Breast epithelium (tissue), 4 donors: Measurements from ENCODE around the gene ADAMTS17. TPM values are rescaled to one million over a fixed set of nuclear protein-coding genes. Genes with fewer than 3 reads are reported as not detected.

Source experiments
- DNase-seq, 2 donors: peaks; one replicate each; pipeline ENCODE4 v3.0.0-alpha.2; 2019; ENCODE audit warnings: low spot score in 2 of 2
- H3K27ac ChIP-seq, 2 donors: fragments of 200-600 bp; sonication (generic) in 1 of 2; one replicate each; pipeline ENCODE4 v1.5.1; 2016 to 2019; ENCODE audit warnings: mild to moderate bottlenecking in 1 of 2
- H3K27me3 ChIP-seq, 2 donors: fragments of 200-600 bp; sonication (generic) in 1 of 2; one replicate each; pipeline versions ENCODE4 v1.5.1 to v1.6.0; 2017 to 2019; ENCODE audit warnings: control low read depth in 1 of 2, mild to moderate bottlenecking in 1 of 2
- H3K36me3 ChIP-seq: fragments of 200-600 bp; one replicate; pipeline ENCODE4 v1.5.1; 2019
- H3K4me1 ChIP-seq, 2 donors: fragments of 200-600 bp; sonication (generic); one replicate each; pipeline ENCODE4 v1.5.1; 2016 to 2019; ENCODE audit warnings: control low read depth in 1 of 2
- H3K4me3 ChIP-seq, 3 donors: fragments of 200-600 bp; sonication (generic); 1 replicate in 2 of 3; 2 replicates in 1 of 3; pipeline ENCODE4 v1.5.1; 2016 to 2019; ENCODE audit warnings: mild to moderate bottlenecking in 3 of 3, moderate library complexity in 2 of 3
- H3K9me3 ChIP-seq, 2 donors: fragments of 200-600 bp; sonication (generic) in 1 of 2; one replicate each; pipeline ENCODE4 v1.5.1; 2016 to 2019; ENCODE audit warnings: control low read depth in 1 of 2
- CTCF ChIP-seq, 3 donors: fragments of 450-650 bp; IDR thresholded peaks; one replicate each; pipeline ENCODE4 v1.5.1; 2016 to 2017; ENCODE audit warnings: antibody characterized with exemption in 3 of 3, mild to moderate bottlenecking in 3 of 3, moderate library complexity in 3 of 3
- POLR2A ChIP-seq: fragments of 450-650 bp; IDR thresholded peaks from one replicate; pipeline ENCODE4 v1.6.1; 2016; ENCODE audit warnings: antibody characterized with exemption, mild to moderate bottlenecking, moderate library complexity
- POLR2AphosphoS5 ChIP-seq, 3 donors: sonication (generic); formaldehyde crosslinking; IDR thresholded peaks; one replicate each; pipeline ENCODE4 v1.6.1; 2017; ENCODE audit warnings: antibody characterized with exemption in 3 of 3
- intact Hi-C: fragments of 100-400 bp; cut with DNase I; formaldehyde crosslinking; loops from one replicate; pipeline ENCODE4 v1.15.1; 2023; ENCODE audit warnings: low total_unique reads
- total RNA-seq, 3 donors: library from RNA; depleted of rRNA; stranded (reverse); fragments of >200 nt; gene quantifications; one replicate each; pipeline ENCODE4 v1.1.0, GENCODE V29; 2016

ADAMTS17 gene
- total RNA-seq, 3 donors from 2014 or later = 5.1 to 8.0 (median 5.9) TPM

- no peak overlapping the region for H3K4me3 ChIP-seq
- TF ChIP-seq POLR2A (no peak), POLR2AphosphoS5 (IDR thresholded peaks at IDR 0.05) (no peak), CTCF (IDR thresholded peaks at IDR 0.05) (no peak)
- intact Hi-C loops = no loop called here
- no peaks in the 10 kb centered on the region for H3K27me3 ChIP-seq
- no peaks in the 10 kb centered on the region for H3K9me3 ChIP-seq
- peaks cover 0 to 6% of the 10 kb centered on the region in 2 donors for H3K4me1 ChIP-seq
- DNase-seq = no peak
- no peak overlapping the region for H3K27ac ChIP-seq
- no peaks in the 10 kb centered on the region for H3K36me3 ChIP-seq
Observed at GRCh38 chr15:100281096-100281917, 60.5 kb downstream of the ADAMTS17 start.

GRCh38 chr15:100279849-100280248, 61.9 kb downstream of the ADAMTS17 start:
- no peaks in the 10 kb centered on the region for H3K27me3 ChIP-seq
- H3K27ac ChIP-seq = no peak overlapping the region
- H3K36me3 ChIP-seq = no peaks in the 10 kb centered on the region
- H3K4me3 ChIP-seq = no peak overlapping the region
- intact Hi-C loops = no loop called here
- H3K4me1 ChIP-seq = no peaks in the 10 kb centered on the region
- no peaks in the 10 kb centered on the region for H3K9me3 ChIP-seq
- DNase-seq = no peak
- TF ChIP-seq CTCF (IDR thresholded peaks at IDR 0.05) (no peak), POLR2AphosphoS5 (IDR thresholded peaks at IDR 0.05) (no peak), POLR2A (no peak)

- intact Hi-C loops = no loop called here
- Histone ChIP-seq H3K27ac (no peak overlapping the region), H3K4me1 (no peaks in the 10 kb centered on the region), H3K36me3 (no peaks in the 10 kb centered on the region), H3K4me3 (no peak overlapping the region), H3K9me3 (no peaks in the 10 kb centered on the region), H3K27me3 (no peaks in the 10 kb centered on the region)
- no peak for TF ChIP-seq POLR2AphosphoS5 (IDR thresholded peaks at IDR 0.05)
- TF ChIP-seq CTCF (IDR thresholded peaks at IDR 0.05) = no peak
- DNase-seq = no peak
Observed at GRCh38 chr15:100279446-100279845, 62.3 kb downstream of the ADAMTS17 start.

GRCh38 chr15:100278596-100279380, 63.0 kb downstream of the ADAMTS17 start:
- Histone ChIP-seq H3K4me1 (no peaks in the 10 kb centered on the region), H3K27me3 (no peaks in the 10 kb centered on the region), H3K36me3 (no peaks in the 10 kb centered on the region), H3K9me3 (no peaks in the 10 kb centered on the region), H3K4me3 (no peak overlapping the region), H3K27ac (no peak overlapping the region)
- no peak for DNase-seq
- TF ChIP-seq POLR2AphosphoS5 (IDR thresholded peaks at IDR 0.05) = no peak
- TF ChIP-seq CTCF (IDR thresholded peaks at IDR 0.05) = no peak
- intact Hi-C loops = no loop called here
